Measurements from ENCODE around the gene RYR2.

DNA sequence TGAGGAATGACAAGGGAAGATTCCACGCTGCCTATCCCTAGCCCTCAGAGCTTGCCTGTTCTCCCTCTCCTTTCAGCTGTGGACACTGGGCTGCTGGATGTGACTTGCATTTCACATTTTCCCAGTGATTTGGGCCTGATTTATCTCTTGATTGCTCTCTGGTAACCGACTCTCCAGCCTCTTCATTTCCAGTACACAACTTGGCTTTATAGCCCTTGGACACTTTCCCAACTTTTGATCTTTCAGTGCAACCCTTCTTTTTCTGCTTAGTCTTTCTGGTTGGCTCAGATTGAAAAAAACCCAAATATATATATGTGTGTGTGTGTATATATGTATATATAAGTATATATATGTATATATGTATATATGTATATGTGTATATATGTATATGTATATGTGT, 138.3 kb downstream of the RYR2 start:
- TF ChIP-seq, protein P1, sequence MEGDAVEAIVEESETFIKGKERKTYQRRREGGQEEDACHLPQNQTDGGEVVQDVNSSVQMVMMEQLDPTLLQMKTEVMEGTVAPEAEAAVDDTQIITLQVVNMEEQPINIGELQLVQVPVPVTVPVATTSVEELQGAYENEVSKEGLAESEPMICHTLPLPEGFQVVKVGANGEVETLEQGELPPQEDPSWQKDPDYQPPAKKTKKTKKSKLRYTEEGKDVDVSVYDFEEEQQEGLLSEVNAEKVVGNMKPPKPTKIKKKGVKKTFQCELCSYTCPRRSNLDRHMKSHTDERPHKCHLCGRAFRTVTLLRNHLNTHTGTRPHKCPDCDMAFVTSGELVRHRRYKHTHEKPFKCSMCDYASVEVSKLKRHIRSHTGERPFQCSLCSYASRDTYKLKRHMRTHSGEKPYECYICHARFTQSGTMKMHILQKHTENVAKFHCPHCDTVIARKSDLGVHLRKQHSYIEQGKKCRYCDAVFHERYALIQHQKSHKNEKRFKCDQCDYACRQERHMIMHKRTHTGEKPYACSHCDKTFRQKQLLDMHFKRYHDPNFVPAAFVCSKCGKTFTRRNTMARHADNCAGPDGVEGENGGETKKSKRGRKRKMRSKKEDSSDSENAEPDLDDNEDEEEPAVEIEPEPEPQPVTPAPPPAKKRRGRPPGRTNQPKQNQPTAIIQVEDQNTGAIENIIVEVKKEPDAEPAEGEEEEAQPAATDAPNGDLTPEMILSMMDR (conservative IDR thresholded peaks at IDR 0.05; ENCODE audit: low read length): no peak
- TF ChIP-seq EZH2phosphoT487 (IDR thresholded peaks at IDR 0.05; ENCODE audit: borderline replicate concordance, low read depth, low read length): no peak
